Suppressor macrophage treated with lipopolysaccharide for 4 hours (primary cell): ENCODE data around the gene KIAA1958.

Experiments
- DNase-seq: peaks from one replicate; pipeline ENCODE4 v3.0.0-alpha.2; 2020

Gene KIAA1958

GRCh38 chr9:112608851-112609250, 122.2 kb downstream of the KIAA1958 start:
- DNase-seq = no peak

GRCh38 chr9:112615584-112616266, 129.1 kb downstream of the KIAA1958 start:
- no peak for DNase-seq

GRCh38 chr9:112617371-112617770, 130.7 kb downstream of the KIAA1958 start:
- no peak for DNase-seq

GRCh38 chr9:112618385-112619009, 131.9 kb downstream of the KIAA1958 start:
- no peak for DNase-seq

- DNase-seq = peak; percentile 52
Observed at GRCh38 chr9:112620388-112620787, 133.8 kb downstream of the KIAA1958 start.

- peak; percentile 48 for DNase-seq
Observed at GRCh38 chr9:112621018-112621655, 134.5 kb downstream of the KIAA1958 start.

- DNase-seq = no peak
Observed at GRCh38 chr9:112623198-112623597, 136.6 kb downstream of the KIAA1958 start.

GRCh38 chr9:112624711-112625707, 138.4 kb downstream of the KIAA1958 start:
- no peak for DNase-seq

- peak; percentile 39 for DNase-seq
Observed at GRCh38 chr9:112629671-112630485, 143.3 kb downstream of the KIAA1958 start.

- peak; percentile 54 for DNase-seq
Observed at GRCh38 chr9:112631313-112632070, 144.9 kb downstream of the KIAA1958 start.

- DNase-seq = no peak
Observed at GRCh38 chr9:112640311-112640710, 153.7 kb downstream of the KIAA1958 start.

GRCh38 chr9:112642126-112642525, 155.5 kb downstream of the KIAA1958 start:
- no peak for DNase-seq

GRCh38 chr9:112647596-112647995, 161.0 kb downstream of the KIAA1958 start:
- DNase-seq = no peak

GRCh38 chr9:112648624-112649023, 162.0 kb downstream of the KIAA1958 start:
- no peak for DNase-seq

- DNase-seq = no peak
Observed at GRCh38 chr9:112654282-112654681, 167.7 kb downstream of the KIAA1958 start.

- no peak for DNase-seq
Observed at GRCh38 chr9:112655668-112656067, 169.0 kb downstream of the KIAA1958 start.

- DNase-seq = no peak
Observed at GRCh38 chr9:112659906-112660305, 173.3 kb downstream of the KIAA1958 start.

GRCh38 chr9:112663681-112664080, 177.1 kb downstream of the KIAA1958 start:
- no peak for DNase-seq

GRCh38 chr9:112664531-112664930, 177.9 kb downstream of the KIAA1958 start:
- DNase-seq = no peak

- peak; percentile 27 for DNase-seq
Observed at GRCh38 chr9:112665347-112665746, 178.7 kb downstream of the KIAA1958 start.

GRCh38 chr9:112669326-112669725, 182.7 kb downstream of the KIAA1958 start:
- no peak for DNase-seq
